WI38 (cell line): Measurements from ENCODE around the gene MCC.

ENCODE experiments used
- H3K4me3 ChIP-seq: 2 replicates; pipeline ENCODE4 v1.5.1; 2011; ENCODE audit warnings: low read depth, mild to moderate bottlenecking, control low read depth, low read length
- TF ChIP-seq, protein P1 (sequence below): IDR thresholded peaks from 2 replicates; pipeline ENCODE4 v1.5.1; 2012; ENCODE audit warnings: low read depth, mild to moderate bottlenecking, control low read depth, low read length

The MCC gene

DNA sequence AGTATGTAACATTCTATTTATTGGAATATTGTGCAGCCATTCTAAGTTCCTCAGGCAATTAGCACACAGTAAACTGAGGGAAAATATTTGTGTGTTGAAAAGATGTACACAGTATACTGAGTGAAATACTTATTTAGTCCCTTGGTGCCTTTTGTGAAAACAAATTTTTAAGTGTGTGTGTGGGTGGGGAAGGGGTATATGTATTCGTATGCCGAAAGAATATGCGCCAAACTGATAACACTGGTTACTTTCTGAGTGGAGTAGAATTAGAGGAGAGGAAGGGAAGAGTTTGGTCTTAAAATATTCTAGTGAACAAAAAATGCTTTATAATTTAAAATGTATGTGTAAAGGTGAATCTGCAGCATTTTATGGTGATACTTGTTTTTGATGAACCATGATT lies 508.5 kb downstream of the MCC start:
- TF ChIP-seq, protein P1, sequence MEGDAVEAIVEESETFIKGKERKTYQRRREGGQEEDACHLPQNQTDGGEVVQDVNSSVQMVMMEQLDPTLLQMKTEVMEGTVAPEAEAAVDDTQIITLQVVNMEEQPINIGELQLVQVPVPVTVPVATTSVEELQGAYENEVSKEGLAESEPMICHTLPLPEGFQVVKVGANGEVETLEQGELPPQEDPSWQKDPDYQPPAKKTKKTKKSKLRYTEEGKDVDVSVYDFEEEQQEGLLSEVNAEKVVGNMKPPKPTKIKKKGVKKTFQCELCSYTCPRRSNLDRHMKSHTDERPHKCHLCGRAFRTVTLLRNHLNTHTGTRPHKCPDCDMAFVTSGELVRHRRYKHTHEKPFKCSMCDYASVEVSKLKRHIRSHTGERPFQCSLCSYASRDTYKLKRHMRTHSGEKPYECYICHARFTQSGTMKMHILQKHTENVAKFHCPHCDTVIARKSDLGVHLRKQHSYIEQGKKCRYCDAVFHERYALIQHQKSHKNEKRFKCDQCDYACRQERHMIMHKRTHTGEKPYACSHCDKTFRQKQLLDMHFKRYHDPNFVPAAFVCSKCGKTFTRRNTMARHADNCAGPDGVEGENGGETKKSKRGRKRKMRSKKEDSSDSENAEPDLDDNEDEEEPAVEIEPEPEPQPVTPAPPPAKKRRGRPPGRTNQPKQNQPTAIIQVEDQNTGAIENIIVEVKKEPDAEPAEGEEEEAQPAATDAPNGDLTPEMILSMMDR, result no peak
- no peak overlapping the region; the same call in 1 of the 2 replicates for H3K4me3 ChIP-seq

DNA sequence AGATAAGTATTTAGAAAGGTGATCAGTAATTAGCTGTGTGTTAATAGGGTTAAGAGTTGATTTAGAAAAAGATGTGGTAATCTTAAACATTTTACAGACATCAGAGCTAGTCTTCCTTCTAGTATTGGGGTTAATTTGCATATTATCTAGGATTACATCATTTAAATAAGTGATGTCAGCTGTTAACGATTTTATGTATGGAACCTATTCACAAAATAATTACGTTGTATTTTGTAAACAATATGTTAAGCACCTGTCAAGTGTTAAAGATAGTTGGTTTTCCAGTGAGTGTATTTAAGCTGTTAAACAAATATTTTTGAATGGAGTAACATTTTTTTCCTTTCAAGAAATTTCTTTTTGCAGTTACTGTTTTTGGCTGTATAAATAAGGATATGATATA lies 509.4 kb downstream of the MCC start:
- H3K4me3 ChIP-seq, result no peak overlapping the region; the same call in 1 of the 2 replicates
- TF ChIP-seq, protein P1, result no peak

DNA sequence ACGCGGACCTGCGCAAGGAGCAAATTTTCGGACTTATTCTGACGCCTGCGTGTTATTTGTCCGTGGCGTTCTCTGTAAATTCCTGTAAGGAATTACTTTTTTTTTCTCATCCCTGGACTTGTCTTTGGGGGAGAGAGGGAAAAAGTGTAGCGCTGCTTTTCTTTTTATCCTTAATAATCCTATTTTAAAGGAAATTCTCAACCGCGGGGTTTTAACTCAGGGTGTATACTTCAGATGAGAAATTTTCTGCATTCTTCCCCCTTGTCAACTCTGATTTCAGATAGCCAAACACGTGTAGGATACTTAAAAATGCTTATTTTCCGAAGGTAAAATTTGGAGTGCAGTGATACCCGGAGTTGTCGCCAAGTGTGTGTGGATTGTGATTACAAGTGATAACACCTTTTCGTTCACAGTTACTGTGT lies 510.8 kb downstream of the MCC start:
- peak overlapping the region; percentile 95 for H3K4me3 ChIP-seq

DNA sequence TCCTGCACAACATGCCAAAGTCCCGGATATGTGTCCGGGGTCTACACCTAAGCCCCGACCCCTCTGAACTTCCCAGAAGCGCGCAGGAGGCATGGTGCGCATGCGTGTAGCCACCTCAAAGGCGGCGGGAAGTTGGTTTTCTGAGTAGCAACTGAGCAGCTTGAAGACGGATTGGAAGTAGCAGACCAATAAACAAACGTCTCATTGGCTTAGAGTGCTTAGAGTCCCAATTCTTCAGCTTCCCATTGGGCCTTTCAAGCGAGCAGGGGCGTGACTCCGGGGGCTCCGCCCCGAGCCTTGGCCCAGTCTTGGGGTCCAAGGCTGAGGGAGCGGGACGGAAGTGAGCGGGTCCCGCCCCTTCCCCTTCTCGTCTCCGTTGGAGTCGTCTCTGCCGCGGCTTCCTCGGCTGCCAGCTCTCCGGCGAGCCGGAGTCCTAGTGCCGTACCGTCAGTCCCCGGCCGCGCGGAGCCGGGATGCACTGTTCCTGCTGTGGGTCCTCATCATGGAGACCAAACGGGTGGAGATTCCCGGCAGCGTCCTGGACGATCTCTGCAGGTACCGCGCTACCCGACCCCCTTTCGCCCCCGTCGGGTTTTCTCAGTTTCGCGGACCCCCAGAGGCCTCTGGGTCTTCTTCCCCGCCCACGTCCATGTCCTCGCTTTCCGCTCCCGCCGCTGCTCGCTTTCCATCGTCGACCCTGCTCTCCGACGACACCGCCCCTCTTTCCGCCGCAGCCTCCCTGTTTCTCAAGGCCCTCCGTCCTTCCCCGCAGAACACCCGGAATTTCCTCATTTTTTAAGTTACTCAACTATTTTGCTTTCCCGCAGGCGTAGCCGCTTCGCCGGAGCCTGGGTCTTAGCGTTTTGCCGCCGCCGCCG lies 511.6 kb downstream of the MCC start, which contains the start of gene DCP2:
Gene DCP2 (plus strand): TSS at position 367 of the 878 bp plus-strand sequence. CDS start 136 bp downstream, at position 503.
- TF ChIP-seq, protein P1, result no peak
- H3K4me3 ChIP-seq, result peak within 1 kb of the TSS; percentile 95

More for the DNA sequence above, 510.8 kb downstream of the MCC start:
- TF ChIP-seq, protein P1, result no peak

DNA sequence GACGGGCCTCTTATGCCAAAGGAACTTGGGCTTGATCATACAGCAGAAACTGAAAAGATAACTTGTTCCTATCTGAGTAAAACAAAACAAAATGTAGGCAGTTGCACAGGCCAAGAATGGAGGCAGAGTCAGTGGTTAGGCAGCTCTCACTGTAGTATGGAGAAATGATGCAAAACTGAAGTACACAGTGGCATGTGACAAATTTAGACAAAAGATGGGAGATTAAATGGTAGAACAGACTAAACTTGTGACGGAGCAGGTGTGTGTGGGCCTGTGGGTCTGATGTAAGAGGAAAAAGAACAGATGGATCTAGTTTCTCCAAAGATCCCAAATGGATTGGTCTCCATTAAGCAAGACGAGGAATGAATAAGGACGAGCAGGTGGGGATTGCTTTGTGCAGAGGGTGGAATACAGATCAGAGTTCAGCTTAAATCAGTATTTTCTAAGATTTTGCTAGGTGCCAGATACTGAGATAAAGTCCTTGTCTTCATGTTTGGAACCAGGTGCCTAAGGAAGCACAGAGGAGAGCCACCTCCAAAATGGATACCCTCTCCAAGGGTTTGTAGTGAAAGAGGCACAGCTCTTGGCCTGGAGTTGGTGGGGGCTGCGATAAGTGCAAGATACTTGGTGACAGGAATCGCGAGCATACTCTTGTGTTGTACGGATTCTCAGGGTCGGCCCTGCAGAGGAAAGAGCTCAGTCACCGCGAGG lies 512.4 kb downstream of the MCC start:
- H3K4me3 ChIP-seq, result peak overlapping the region; percentile 95
- TF ChIP-seq, protein P1, result no peak

- TF ChIP-seq, protein P1, result no peak
- no peak overlapping the region for H3K4me3 ChIP-seq
Measured at GRCh38 chr5:112974901-112975300, 513.4 kb downstream of the MCC start.

- no peak overlapping the region for H3K4me3 ChIP-seq
- TF ChIP-seq, protein P1, result no peak
Measured at GRCh38 chr5:112973904-112974303, 514.3 kb downstream of the MCC start.
